Activated CD4-positive, alpha-beta T cell treated with anti-CD3 and anti-CD28 coated beads for 36 hours (primary cell): Measurements from ENCODE around the gene MR1. TPM values are rescaled to one million over a fixed set of nuclear protein-coding genes. Genes with fewer than 3 reads are reported as not detected.

Experiments used
- ATAC-seq: fragments of 200-7000 bp; cut with Tn5 transposase; one replicate; pipeline ENCODE4 v1.10.0; 2021; ENCODE audit warnings: mild to moderate bottlenecking, moderate library complexity
- CTCF ChIA-PET: fragments of 350-600 bp; sonication (Branson Sonifier 250); formaldehyde crosslinking; loops from one replicate; lab custom pipeline; 2021; ENCODE audit warnings: antibody characterized with exemption; lab: Charles Lee
- POLR2A ChIA-PET: fragments of 350-600 bp; sonication (Branson Sonifier 250); formaldehyde crosslinking; loops from one replicate; lab custom pipeline; 2021; ENCODE audit warnings: antibody characterized with exemption, inconsistent platforms; lab: Charles Lee
- DNase-seq: peaks from one replicate; pipeline ENCODE4 v3.0.0-alpha.2; 2020
- H3K27ac Mint-ChIP-seq: one replicate; pipeline ENCODE4 v1.8.0; 2021; ENCODE audit warnings: mixed read lengths
- H3K27me3 Mint-ChIP-seq: one replicate; pipeline ENCODE4 v1.8.0; 2021; ENCODE audit warnings: mixed read lengths
- H3K36me3 Mint-ChIP-seq: one replicate; pipeline ENCODE4 v1.8.0; 2021; ENCODE audit warnings: low read depth, mixed read lengths
- H3K4me1 Mint-ChIP-seq: one replicate; pipeline ENCODE4 v1.8.0; 2021; ENCODE audit warnings: mixed read lengths
- H3K4me3 Mint-ChIP-seq: one replicate; pipeline ENCODE4 v1.8.0; 2021; ENCODE audit warnings: mild to moderate bottlenecking, moderate library complexity, mixed read lengths
- H3K9me3 Mint-ChIP-seq: one replicate; pipeline ENCODE4 v1.8.0; 2021; ENCODE audit warnings: low read depth, mixed read lengths
- intact Hi-C, 2 experiments: fragments of 100-400 bp; cut with DNase I in 1 of 2; cut with micrococcal nuclease in 1 of 2; formaldehyde crosslinking; loops; one replicate each; pipeline versions ENCODE4 v1.14.2 to v1.15.1; 2022 to 2024; cut with DNase I, micrococcal nuclease
- total RNA-seq, 2 experiments: library from RNA; stranded (reverse); gene quantifications; one replicate each; pipeline ENCODE4 v1.2.3, GENCODE V29; 2021

MR1 gene
- 10 to 100 TPM; 21.5 to 25.3 TPM for total RNA-seq

DNA sequence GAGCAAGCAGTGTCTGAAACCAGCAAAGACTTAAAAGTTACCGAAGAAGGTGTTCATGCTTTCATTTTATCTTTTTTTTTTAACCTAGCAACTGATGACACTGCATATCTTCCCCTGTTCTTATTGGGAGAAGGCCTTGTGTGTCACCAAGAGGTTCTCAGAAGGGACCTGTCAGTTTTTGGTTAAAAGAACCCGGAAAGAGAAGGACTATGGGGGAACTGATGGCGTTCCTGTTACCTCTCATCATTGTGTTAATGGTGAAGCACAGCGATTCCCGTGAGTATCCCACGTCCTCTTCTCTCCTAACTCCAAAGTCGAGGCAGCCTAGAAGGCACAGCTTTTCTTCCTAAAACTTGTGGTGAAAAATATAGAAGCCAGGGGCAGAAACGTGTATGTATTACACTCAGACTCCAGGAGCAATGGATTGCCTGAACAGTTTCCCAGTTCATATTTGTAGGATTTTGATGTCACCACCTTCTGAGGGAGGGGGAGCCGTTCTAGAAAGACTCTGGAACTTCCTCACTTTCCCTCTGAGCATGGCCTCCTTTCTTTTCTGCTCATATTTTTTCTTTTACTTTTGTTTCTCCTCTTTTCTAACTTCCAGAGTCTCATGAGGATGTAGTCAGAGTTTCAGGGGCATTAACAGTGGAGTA, at the start of gene MR1:
MR1 (plus strand) TSS at position 185 of the 653 bp plus-strand sequence; CDS start at position 210, 25 bp downstream.
- Mint-ChIP-seq H3K9me3 (no peaks in the 10 kb centered on the region), H3K27ac (peak within 1 kb of the TSS; percentile 100), H3K4me3 (peak within 1 kb of the TSS; percentile 81), H3K36me3 (peaks cover 15% of the 10 kb centered on the region), H3K27me3 (no peaks in the 10 kb centered on the region), H3K4me1 (peaks cover 55% of the 10 kb centered on the region)
- ATAC-seq (peak; percentile 95), DNase-seq (peak; percentile 37)
- POLR2A ChIA-PET, result interaction anchor here (0.6 to 1.7 kb wide), 6 partner anchors 11 to 108 kb away, joined by 3 to 11 read pairs (median 3); no protein-coding TSS in a partner anchor
- CTCF ChIA-PET, result interaction anchor here (0.5 to 12.7 kb wide), 10 partner anchors 9 to 1021 kb away, joined by 3 to 155 read pairs (median 3); partner anchors contain the start of gene STX6
- intact Hi-C loops, result loop anchor here (1.0 to 5.0 kb wide), 4 partner anchors 11 to 363 kb away; partner anchors contain the start of gene IER5 (in 1 of the 2)

DNA sequence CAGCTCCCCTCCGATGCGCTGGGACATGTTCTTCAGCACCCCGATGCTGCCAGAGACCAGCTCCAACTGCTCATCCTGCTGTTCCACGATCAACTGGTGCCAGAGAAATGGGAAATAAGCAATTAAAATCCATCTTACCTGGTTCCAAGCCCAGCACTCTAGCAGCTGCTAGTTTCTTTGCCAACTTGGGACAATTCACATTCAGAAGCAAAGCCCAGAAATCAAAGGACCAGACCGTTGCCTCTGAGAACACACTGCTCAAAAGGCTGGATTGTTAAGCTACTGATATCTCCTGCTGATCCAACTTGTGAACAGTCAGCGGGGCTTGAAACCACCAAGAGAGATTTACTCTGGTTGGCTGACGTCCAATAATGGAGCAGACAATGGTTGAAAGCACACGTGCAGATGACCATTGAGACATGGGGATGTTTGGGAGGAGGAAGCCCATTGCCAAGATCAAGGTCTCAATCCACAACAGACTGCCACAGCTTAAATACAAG, 45.5 kb upstream of the MR1 start:
- H3K4me3 Mint-ChIP-seq, result no peak overlapping the region
- ChIA-PET CTCF (interaction anchor here (1.1 to 1.8 kb wide), 3 partner anchors 13 to 156 kb away, joined by 3 to 5 read pairs (median 4); no protein-coding TSS in a partner anchor), POLR2A (interaction anchor here (0.5 kb wide), 1 partner anchor 1936 kb away, joined by 5 read pairs; no protein-coding TSS in a partner anchor)
- no peaks in the 10 kb centered on the region for H3K27me3 Mint-ChIP-seq
- DNase-seq (no peak), ATAC-seq (no peak)
- H3K9me3 Mint-ChIP-seq, result no peaks in the 10 kb centered on the region
- no peak overlapping the region for H3K27ac Mint-ChIP-seq
- H3K36me3 Mint-ChIP-seq, result peaks cover 57% of the 10 kb centered on the region
- intact Hi-C loops, result no loop called here
- H3K4me1 Mint-ChIP-seq, result no peaks in the 10 kb centered on the region

DNA sequence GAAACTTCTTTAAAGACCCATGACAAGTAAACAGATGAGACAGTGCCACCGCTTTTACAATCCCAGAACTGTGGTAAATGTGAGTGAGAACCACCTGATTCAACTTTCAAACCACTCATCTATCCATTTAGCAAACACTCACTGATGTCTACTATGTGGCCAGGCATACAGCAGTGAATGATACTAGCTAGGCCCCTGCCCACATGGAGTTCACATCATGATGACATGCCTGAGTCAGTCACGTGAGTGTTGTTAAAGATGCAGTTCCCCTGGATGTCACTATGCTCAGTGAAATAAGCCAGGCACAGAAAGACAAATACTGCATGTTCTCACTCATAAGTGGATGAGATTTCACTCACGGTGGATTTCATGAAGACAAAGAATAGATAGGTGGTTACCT, 39.5 kb upstream of the MR1 start:
- Mint-ChIP-seq H3K4me1 (peaks cover 6% of the 10 kb centered on the region), H3K36me3 (peaks cover 40% of the 10 kb centered on the region), H3K4me3 (no peak overlapping the region), H3K9me3 (no peaks in the 10 kb centered on the region), H3K27ac (no peak overlapping the region), H3K27me3 (no peaks in the 10 kb centered on the region)
- ChIA-PET CTCF (interaction anchor here (0.6 to 1.1 kb wide), 2 partner anchors 11 to 601 kb away, joined by 4 read pairs; no protein-coding TSS in a partner anchor), POLR2A (no interaction called here)
- peak; percentile 54 for DNase-seq
- ATAC-seq, result peak; percentile 96
- intact Hi-C loops, result no loop called here

DNA sequence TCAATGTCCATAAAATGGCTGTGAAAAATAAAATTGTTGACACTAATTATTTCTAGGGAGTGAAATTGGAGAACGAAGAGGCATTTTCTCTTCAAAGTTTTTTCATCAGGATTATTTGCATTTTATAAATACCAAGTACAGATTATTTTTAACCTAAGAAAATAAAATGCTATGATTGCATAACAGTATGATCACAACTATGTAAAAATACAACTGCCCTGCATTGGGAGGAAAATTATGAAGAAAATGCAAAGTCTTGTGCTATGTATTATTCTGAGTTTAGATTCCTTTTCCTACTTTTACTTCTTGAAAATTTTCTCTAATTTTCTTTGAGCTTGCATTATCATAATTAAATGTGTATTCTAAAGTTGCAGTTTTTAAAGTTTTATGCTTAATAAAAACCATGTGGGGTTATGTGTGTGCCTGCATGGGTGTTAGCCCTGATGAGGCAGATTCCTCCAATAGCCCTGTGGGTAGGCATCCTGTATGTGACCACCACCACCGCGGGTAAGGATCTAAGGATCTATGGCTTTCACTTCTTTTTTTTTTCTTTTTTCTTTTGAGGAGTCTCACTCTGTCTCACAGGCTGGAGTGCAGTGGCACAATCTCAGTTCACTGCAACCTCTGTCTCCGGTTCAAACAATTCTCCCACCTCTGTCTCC, 35.8 kb upstream of the MR1 start:
- Mint-ChIP-seq H3K4me1 (peaks cover 10% of the 10 kb centered on the region), H3K4me3 (no peak overlapping the region), H3K27ac (no peak overlapping the region), H3K36me3 (peaks cover 47% of the 10 kb centered on the region), H3K27me3 (no peaks in the 10 kb centered on the region), H3K9me3 (no peaks in the 10 kb centered on the region)
- DNase-seq (no peak), ATAC-seq (no peak)
- POLR2A ChIA-PET, result no interaction called here
- CTCF ChIA-PET, result no interaction called here
- intact Hi-C loops, result no loop called here

DNA sequence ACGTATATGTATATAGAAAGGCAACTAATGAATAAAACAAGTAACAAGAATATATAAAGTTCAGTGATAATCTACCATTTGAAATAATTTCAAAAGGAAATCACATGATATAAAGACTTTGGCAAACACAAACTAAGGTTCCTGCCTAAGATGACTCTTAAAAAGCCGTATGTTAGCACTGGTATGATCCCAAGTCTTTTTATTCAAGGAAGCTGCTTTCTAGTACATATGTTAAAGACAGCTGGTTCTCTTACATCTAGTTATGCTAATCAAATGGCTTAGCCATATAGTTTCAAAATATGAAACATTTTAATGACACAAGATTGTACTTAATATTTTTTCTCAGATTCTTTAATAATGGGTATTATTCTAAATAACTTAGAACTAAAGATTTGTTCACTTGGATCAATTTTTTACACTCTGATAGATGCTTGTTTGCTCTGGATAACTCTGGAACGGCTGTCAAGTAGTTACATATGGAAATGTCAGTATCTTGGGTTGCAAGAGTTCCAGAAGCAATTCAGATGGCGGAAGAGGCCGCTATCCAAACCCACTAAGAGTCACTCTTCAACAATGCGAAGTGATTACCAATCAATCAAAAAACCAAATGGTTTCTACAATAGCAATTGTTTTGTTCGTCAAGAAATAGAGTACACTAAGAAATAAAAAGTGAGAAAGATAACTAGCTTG, 32.5 kb upstream of the MR1 start:
- no peaks in the 10 kb centered on the region for H3K27me3 Mint-ChIP-seq
- intact Hi-C loops, result loop anchor here in 1 of 2 experiments (5.0 kb wide), 1 partner anchor 1184 kb away; no protein-coding TSS in a partner anchor
- no peak overlapping the region for H3K27ac Mint-ChIP-seq
- CTCF ChIA-PET, result interaction anchor here (0.9 to 1.7 kb wide), 3 partner anchors 9 to 20 kb away, joined by 3 to 4 read pairs (median 3); no protein-coding TSS in a partner anchor
- no peak for DNase-seq
- no peak for ATAC-seq
- POLR2A ChIA-PET, result no interaction called here
- H3K9me3 Mint-ChIP-seq, result no peaks in the 10 kb centered on the region
- no peak overlapping the region for H3K4me3 Mint-ChIP-seq
- peaks cover 63% of the 10 kb centered on the region for H3K36me3 Mint-ChIP-seq
- peaks cover 4% of the 10 kb centered on the region for H3K4me1 Mint-ChIP-seq

DNA sequence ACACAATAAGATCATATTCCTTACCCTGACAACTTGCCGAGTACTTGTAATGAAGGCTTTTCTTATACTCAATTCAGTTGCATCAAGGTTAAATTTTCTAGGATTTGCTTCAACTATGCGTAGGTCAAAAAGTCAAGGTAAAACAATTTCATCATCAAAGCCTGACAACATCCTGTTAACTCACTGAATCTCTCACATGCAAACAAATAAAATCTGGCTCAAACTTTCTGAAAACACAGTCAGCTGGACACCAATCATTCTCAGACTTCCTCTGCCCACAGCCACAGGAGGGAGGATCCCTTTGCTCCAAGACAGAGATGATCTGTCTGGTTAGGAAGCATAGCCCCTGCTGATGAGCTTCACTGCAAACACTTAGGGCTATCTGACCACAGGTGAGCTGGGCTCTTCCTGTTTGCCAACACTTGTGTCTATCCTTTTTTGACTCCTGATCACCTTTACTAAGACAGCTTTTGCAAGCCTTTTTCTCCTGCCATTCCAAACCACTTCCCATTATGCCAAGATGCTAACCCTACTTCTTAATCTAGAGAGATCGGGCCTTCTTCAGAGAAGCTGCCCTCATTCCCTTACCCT, 31.1 kb upstream of the MR1 start:
- Mint-ChIP-seq H3K9me3 (no peaks in the 10 kb centered on the region), H3K27me3 (no peaks in the 10 kb centered on the region), H3K4me3 (no peak overlapping the region), H3K4me1 (peaks cover 4% of the 10 kb centered on the region), H3K36me3 (peaks cover 61% of the 10 kb centered on the region), H3K27ac (no peak overlapping the region)
- CTCF ChIA-PET, result interaction anchor here (0.6 to 1.4 kb wide), 3 partner anchors 8 to 426 kb away, joined by 3 to 4 read pairs (median 3); no protein-coding TSS in a partner anchor
- intact Hi-C loops, result loop anchor here in 1 of 2 experiments (5.0 kb wide), 1 partner anchor 1185 kb away; no protein-coding TSS in a partner anchor
- DNase-seq, result no peak
- no peak for ATAC-seq
- POLR2A ChIA-PET, result no interaction called here

DNA sequence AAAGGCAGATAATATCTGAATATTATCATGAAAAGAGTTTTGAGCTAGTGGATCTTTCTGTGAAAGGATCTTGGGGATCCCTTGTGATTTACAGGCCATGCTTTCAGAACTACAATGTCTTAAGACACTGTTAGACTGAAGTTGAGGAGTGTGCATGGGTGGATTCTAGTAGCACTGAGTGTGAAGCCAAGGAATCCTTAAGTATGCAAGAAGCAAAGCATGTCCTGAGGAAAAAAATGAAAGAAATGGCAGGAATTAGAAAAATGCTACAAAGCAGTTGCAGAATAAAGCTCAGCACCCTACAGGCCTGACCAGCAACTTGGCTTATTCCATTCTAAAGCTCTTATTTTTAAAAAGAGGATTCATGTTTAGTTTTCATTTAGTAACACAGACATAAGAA, 23.0 kb upstream of the MR1 start:
- H3K9me3 Mint-ChIP-seq, result no peaks in the 10 kb centered on the region
- no peak for DNase-seq
- CTCF ChIA-PET, result interaction anchor here (0.7 to 1.3 kb wide), 9 partner anchors 9 to 131 kb away, joined by 3 to 5 read pairs (median 3); no protein-coding TSS in a partner anchor
- no peaks in the 10 kb centered on the region for H3K27me3 Mint-ChIP-seq
- H3K4me1 Mint-ChIP-seq, result peaks cover 35% of the 10 kb centered on the region
- intact Hi-C loops, result loop anchor here in 1 of 2 experiments (10.0 kb wide), 1 partner anchor 506 kb away; the partner anchor contains the start of gene ACBD6
- no peak for ATAC-seq
- POLR2A ChIA-PET, result no interaction called here
- H3K36me3 Mint-ChIP-seq, result peaks cover 23% of the 10 kb centered on the region
- no peak overlapping the region for H3K4me3 Mint-ChIP-seq
- no peak overlapping the region for H3K27ac Mint-ChIP-seq

DNA sequence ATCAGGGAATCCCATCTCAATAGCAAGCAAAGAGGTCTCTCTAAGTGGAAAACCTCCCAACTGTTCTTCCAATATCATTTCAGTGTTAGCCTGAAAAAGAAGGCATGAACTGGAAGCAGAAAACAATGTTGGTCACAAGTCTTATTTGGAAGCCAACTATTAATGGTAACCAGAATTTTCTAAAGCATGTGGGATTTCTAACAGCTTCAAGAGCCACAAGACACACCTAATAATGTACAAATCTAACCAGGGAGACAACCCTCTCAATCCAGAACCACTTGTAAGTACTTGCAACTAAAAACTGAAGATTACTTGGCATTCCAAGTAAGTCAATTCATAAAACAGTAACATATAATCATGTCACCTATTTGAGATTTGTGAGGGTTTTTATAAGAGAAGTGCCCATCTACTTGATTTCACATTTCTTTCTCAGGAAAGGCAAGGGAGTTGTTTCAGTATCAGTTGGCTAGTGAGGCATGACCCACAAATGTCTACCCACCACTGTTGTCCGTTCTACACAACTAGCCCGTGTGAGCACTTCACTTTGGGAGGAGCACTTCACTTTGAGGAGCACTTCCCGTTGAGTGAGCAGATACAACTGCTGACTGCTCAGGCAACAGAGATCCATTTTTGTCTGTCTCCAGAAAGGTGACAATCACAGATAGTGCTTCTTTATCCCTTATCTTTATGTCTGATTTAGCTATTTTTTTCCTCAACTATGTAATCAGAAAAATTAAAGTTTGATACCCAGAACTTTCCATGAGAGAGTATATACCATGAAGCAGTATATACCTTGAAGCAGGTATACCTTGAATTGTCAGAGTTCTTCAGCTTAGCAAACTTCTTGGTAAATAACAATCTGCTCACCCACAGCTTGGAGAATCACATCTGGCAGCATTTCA, 22.2 kb upstream of the MR1 start:
- no peak for ATAC-seq
- intact Hi-C loops, result loop anchor here in 1 of 2 experiments (10.0 kb wide), 1 partner anchor 507 kb away; the partner anchor contains the start of gene ACBD6
- Mint-ChIP-seq H3K9me3 (no peaks in the 10 kb centered on the region), H3K27ac (no peak overlapping the region), H3K36me3 (peaks cover 23% of the 10 kb centered on the region), H3K4me3 (no peak overlapping the region), H3K4me1 (peaks cover 35% of the 10 kb centered on the region), H3K27me3 (no peaks in the 10 kb centered on the region)
- ChIA-PET POLR2A (no interaction called here), CTCF (interaction anchor here (0.7 to 1.3 kb wide), 7 partner anchors 9 to 130 kb away, joined by 3 to 5 read pairs (median 3); no protein-coding TSS in a partner anchor)
- no peak for DNase-seq

DNA sequence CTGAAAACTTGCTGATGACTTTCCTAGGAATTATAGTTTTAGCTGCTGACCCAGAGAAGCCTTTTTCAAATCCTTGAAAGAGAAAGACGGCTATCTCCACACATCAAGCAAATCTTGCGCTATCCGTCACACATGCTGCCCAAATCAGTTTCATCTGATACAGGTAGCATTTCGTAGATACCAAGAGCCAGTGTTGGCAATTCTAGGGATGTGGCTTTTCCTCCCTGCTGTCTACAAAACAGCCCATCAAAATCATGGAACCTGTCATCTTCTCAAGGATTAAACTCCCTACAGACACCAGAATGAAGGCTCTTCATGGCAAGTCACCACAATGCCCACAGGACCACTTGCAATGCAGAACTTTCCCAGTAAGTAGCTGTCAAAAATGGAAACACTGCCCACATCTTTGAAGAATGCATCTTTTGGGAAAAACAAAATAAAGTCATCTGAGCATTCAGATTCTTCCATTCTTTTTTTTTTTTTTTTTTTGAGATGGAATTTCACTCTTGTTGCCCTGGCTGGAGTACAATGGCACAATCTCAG, 21.5 kb upstream of the MR1 start:
- ChIA-PET CTCF (interaction anchor here (1.0 to 2.0 kb wide), 3 partner anchors 10 to 130 kb away, joined by 4 to 6 read pairs (median 4); no protein-coding TSS in a partner anchor), POLR2A (no interaction called here)
- DNase-seq, result no peak
- peaks cover 37% of the 10 kb centered on the region for H3K4me1 Mint-ChIP-seq
- ATAC-seq, result no peak
- no peak overlapping the region for H3K4me3 Mint-ChIP-seq
- no peaks in the 10 kb centered on the region for H3K9me3 Mint-ChIP-seq
- peaks cover 24% of the 10 kb centered on the region for H3K36me3 Mint-ChIP-seq
- intact Hi-C loops, result loop anchor here in 1 of 2 experiments (10.0 kb wide), 1 partner anchor 507 kb away; the partner anchor contains the start of gene ACBD6
- no peak overlapping the region for H3K27ac Mint-ChIP-seq
- no peaks in the 10 kb centered on the region for H3K27me3 Mint-ChIP-seq
